Neural cell (in vitro differentiated cells): ENCODE data around the gene INPP5E. TPM values are rescaled to one million over a fixed set of nuclear protein-coding genes. Genes with fewer than 3 reads are reported as not detected.

Experiments used
- H2AFZ ChIP-seq: fragments of 200-600, 300-800 bp; sonication (generic), shearing (Covaris generic); 2 replicates; pipeline ENCODE4 v1.6.0; 2014; ENCODE audit warnings: low read depth, mild to moderate bottlenecking, antibody characterized with exemption, low read length, moderate library complexity
- H3F3A ChIP-seq: fragments of 200-600 bp; shearing (Covaris generic); 2 replicates; pipeline ENCODE4 v1.6.1; 2016; ENCODE audit warnings: mild to moderate bottlenecking, moderate library complexity, mixed read lengths, antibody characterized with exemption, low read length; ENCODE audit not compliant: insufficient read depth, poor library complexity, severe bottlenecking
- H3K27ac ChIP-seq: fragments of 200-600, 300-800 bp; sonication (generic), shearing (Covaris generic); 2 replicates; pipeline ENCODE4 v1.5.1; 2014; ENCODE audit warnings: mild to moderate bottlenecking, low read length, moderate library complexity
- H3K27me3 ChIP-seq: fragments of 300-800, 200-600 bp; sonication (generic), shearing (Covaris generic); 2 replicates; pipeline ENCODE4 v1.6.0; 2014; ENCODE audit warnings: mild to moderate bottlenecking, low read depth, low read length, moderate library complexity; ENCODE audit not compliant: insufficient read depth
- H3K36me3 ChIP-seq: fragments of 300-800, 200-600 bp; sonication (generic), shearing (Covaris generic); 2 replicates; pipeline ENCODE4 v1.5.1; 2014; ENCODE audit warnings: mild to moderate bottlenecking, antibody characterized with exemption, low read length, moderate library complexity; ENCODE audit not compliant: insufficient read depth
- H3K4me2 ChIP-seq: fragments of 300-800, 200-600 bp; sonication (generic), shearing (Covaris generic); 2 replicates; pipeline ENCODE4 v1.6.0; 2014; ENCODE audit warnings: mild to moderate bottlenecking, low read length
- H3K4me3 ChIP-seq: fragments of 300-800, 200-600 bp; sonication (generic), shearing (Covaris generic); 2 replicates; pipeline ENCODE4 v1.5.1; 2014; ENCODE audit warnings: mild to moderate bottlenecking, low read length, moderate library complexity
- H3K79me2 ChIP-seq: fragments of 200-600 bp; shearing (Covaris generic); replicated peaks from 2 replicates; pipeline ENCODE4 v1.6.0; 2014; ENCODE audit warnings: mild to moderate bottlenecking, low read length, moderate library complexity; ENCODE audit not compliant: insufficient read depth
- H3K9ac ChIP-seq: fragments of 300-800, 200-600 bp; sonication (generic), shearing (Covaris generic); 2 replicates; pipeline ENCODE4 v1.6.1; 2016; ENCODE audit warnings: mild to moderate bottlenecking, low read length, mixed read lengths
- H3K9me2 ChIP-seq: fragments of 200-600 bp; shearing (Covaris generic); 2 replicates; pipeline ENCODE4 v1.6.1; 2016; ENCODE audit warnings: mild to moderate bottlenecking, low read length, mixed read lengths; ENCODE audit not compliant: insufficient read depth
- H3K9me3 ChIP-seq: fragments of 200-600, 300-800 bp; sonication (generic), shearing (Covaris generic); 2 replicates; pipeline ENCODE4 v1.6.1; 2016; ENCODE audit warnings: mild to moderate bottlenecking, mixed run types, low read length, moderate library complexity, mixed read lengths
- H4K20me1 ChIP-seq: fragments of 200-600 bp; shearing (Covaris generic); 2 replicates; pipeline ENCODE4 v1.6.1; 2016; ENCODE audit warnings: mild to moderate bottlenecking, mixed run types; ENCODE audit not compliant: insufficient read depth
- EP300 ChIP-seq: fragments of 450-650 bp; conservative IDR thresholded peaks from 2 replicates; pipeline ENCODE4 v1.6.1; 2014; ENCODE audit warnings: antibody characterized with exemption, mild to moderate bottlenecking, moderate library complexity; ENCODE audit not compliant: poor library complexity, severe bottlenecking
- EZH2 ChIP-seq: fragments of 200-600, 300-800 bp; shearing (Covaris generic), sonication (generic); IDR thresholded peaks from 2 replicates; pipeline ENCODE4 v1.6.1; 2014; ENCODE audit warnings: antibody characterized with exemption, low read length, borderline replicate concordance, mild to moderate bottlenecking; ENCODE audit not compliant: insufficient read depth, poor library complexity, severe bottlenecking
- MXI1 ChIP-seq: fragments of 450-650 bp; conservative IDR thresholded peaks from 2 replicates; pipeline ENCODE4 v1.6.1; 2014; ENCODE audit warnings: antibody characterized with exemption, mild to moderate bottlenecking; ENCODE audit not compliant: poor library complexity, severe bottlenecking
- POLR2AphosphoS5 ChIP-seq: IDR thresholded peaks from 2 replicates; pipeline ENCODE4 v1.6.1; 2012
- RAD21 ChIP-seq: fragments of 450-650 bp; conservative IDR thresholded peaks from 2 replicates; pipeline ENCODE4 v1.6.1; 2014; ENCODE audit warnings: antibody characterized with exemption, mild to moderate bottlenecking, moderate library complexity
- SMC3 ChIP-seq: fragments of 450-650 bp; conservative IDR thresholded peaks from 2 replicates; pipeline ENCODE4 v1.6.1; 2014; ENCODE audit warnings: antibody characterized with exemption, mild to moderate bottlenecking, moderate library complexity; ENCODE audit not compliant: poor library complexity
- TAF1 ChIP-seq: IDR thresholded peaks from 2 replicates; pipeline ENCODE4 v1.6.1; 2012; ENCODE audit warnings: low read depth
- polyA plus RNA-seq: library from polyadenylated mRNA; depleted of rRNA; stranded (reverse); fragments of >200 nt; gene quantifications from 2 replicates; pipeline ENCODE4 v1.2.3, GENCODE V29; 2014
- TF ChIP-seq, protein P1 (sequence below): fragments of 450-650 bp; IDR thresholded peaks from 2 replicates; pipeline ENCODE4 v1.5.1; 2014; ENCODE audit warnings: antibody characterized with exemption, mild to moderate bottlenecking, moderate library complexity; ENCODE audit not compliant: poor library complexity, severe bottlenecking
- TF ChIP-seq, protein P2 (sequence below): IDR thresholded peaks from 2 replicates; pipeline ENCODE4 v1.6.1; 2012; ENCODE audit warnings: borderline replicate concordance

Gene INPP5E
- polyA plus RNA-seq, 1 donor from 2014 or later: 17.9 TPM

- Histone ChIP-seq H3K79me2 (peaks cover 22% of the 10 kb centered on the region), H3K9me3 (no peaks in the 10 kb centered on the region), H2AFZ (no peak overlapping the region), H3K4me3 (peak overlapping the region; percentile 70), H3F3A (no peaks in the 10 kb centered on the region), H3K27me3 (no peaks in the 10 kb centered on the region), H3K4me2 (peak overlapping the region; percentile 62), H3K9me2 (no peaks in the 10 kb centered on the region), H3K36me3 (no peaks in the 10 kb centered on the region), H3K27ac (peak overlapping the region; percentile 31), H4K20me1 (peaks cover 4% of the 10 kb centered on the region), H3K9ac (peak overlapping the region; percentile 86)
- TF ChIP-seq TAF1: no peak
Observed at GRCh38 chr9:136484153-136485048, 44.8 kb upstream of the INPP5E start.

- Histone ChIP-seq H4K20me1 (peaks cover 4% of the 10 kb centered on the region), H3K9ac (peak overlapping the region; percentile 86), H3K4me3 (peak overlapping the region; percentile 70), H3K4me2 (peak overlapping the region; percentile 62), H3K27me3 (no peaks in the 10 kb centered on the region), H3K36me3 (no peaks in the 10 kb centered on the region), H3F3A (no peaks in the 10 kb centered on the region), H3K9me2 (no peaks in the 10 kb centered on the region), H3K27ac (peak overlapping the region; percentile 95), H2AFZ (peak overlapping the region; percentile 65), H3K79me2 (peaks cover 26% of the 10 kb centered on the region), H3K9me3 (no peaks in the 10 kb centered on the region)
- TF ChIP-seq SMC3 (no peak), EP300 (peak; percentile 60), RAD21 (no peak), TAF1 (peak; percentile 66), MXI1 (peak; percentile 83), EZH2 (no peak), POLR2AphosphoS5 (peak; percentile 93)
- TF ChIP-seq, protein P1, sequence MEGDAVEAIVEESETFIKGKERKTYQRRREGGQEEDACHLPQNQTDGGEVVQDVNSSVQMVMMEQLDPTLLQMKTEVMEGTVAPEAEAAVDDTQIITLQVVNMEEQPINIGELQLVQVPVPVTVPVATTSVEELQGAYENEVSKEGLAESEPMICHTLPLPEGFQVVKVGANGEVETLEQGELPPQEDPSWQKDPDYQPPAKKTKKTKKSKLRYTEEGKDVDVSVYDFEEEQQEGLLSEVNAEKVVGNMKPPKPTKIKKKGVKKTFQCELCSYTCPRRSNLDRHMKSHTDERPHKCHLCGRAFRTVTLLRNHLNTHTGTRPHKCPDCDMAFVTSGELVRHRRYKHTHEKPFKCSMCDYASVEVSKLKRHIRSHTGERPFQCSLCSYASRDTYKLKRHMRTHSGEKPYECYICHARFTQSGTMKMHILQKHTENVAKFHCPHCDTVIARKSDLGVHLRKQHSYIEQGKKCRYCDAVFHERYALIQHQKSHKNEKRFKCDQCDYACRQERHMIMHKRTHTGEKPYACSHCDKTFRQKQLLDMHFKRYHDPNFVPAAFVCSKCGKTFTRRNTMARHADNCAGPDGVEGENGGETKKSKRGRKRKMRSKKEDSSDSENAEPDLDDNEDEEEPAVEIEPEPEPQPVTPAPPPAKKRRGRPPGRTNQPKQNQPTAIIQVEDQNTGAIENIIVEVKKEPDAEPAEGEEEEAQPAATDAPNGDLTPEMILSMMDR: no peak
- TF ChIP-seq, protein P2, sequence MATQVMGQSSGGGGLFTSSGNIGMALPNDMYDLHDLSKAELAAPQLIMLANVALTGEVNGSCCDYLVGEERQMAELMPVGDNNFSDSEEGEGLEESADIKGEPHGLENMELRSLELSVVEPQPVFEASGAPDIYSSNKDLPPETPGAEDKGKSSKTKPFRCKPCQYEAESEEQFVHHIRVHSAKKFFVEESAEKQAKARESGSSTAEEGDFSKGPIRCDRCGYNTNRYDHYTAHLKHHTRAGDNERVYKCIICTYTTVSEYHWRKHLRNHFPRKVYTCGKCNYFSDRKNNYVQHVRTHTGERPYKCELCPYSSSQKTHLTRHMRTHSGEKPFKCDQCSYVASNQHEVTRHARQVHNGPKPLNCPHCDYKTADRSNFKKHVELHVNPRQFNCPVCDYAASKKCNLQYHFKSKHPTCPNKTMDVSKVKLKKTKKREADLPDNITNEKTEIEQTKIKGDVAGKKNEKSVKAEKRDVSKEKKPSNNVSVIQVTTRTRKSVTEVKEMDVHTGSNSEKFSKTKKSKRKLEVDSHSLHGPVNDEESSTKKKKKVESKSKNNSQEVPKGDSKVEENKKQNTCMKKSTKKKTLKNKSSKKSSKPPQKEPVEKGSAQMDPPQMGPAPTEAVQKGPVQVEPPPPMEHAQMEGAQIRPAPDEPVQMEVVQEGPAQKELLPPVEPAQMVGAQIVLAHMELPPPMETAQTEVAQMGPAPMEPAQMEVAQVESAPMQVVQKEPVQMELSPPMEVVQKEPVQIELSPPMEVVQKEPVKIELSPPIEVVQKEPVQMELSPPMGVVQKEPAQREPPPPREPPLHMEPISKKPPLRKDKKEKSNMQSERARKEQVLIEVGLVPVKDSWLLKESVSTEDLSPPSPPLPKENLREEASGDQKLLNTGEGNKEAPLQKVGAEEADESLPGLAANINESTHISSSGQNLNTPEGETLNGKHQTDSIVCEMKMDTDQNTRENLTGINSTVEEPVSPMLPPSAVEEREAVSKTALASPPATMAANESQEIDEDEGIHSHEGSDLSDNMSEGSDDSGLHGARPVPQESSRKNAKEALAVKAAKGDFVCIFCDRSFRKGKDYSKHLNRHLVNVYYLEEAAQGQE: peak; percentile 90
Observed at GRCh38 chr9:136483589-136484152, 44.0 kb upstream of the INPP5E start.
